GM18520 (cell line): ENCODE measurements around the gene TLL2.

ENCODE experiments used
- ATAC-seq: cut with Tn5 transposase; IDR thresholded peaks from one replicate; pipeline ENCODE4 v1.9.1; 2021; ENCODE audit not compliant: unreplicated experiment

Gene TLL2

GRCh38 chr10:96334616-96335526, 178.9 kb downstream of the TLL2 start:
- no peak for ATAC-seq

DNA sequence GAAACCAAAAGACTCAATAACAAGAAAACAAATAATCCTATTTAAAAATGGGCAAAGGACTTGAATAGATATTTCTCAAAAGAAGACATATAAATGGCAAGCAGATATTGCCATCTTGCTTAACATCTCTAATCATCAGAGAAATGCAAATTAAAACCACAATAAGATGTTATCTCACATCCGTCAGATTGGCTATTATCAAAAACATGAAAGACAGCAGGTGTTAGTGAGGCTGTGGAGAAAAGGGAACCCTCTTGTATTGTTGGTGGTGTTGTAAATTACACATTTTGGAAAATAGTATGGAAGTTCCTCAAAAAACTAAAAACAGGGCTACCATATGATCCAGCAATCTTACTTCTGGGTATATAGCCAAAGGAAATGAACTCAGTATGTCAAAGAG, 180.6 kb downstream of the TLL2 start:
- ATAC-seq = no peak

DNA sequence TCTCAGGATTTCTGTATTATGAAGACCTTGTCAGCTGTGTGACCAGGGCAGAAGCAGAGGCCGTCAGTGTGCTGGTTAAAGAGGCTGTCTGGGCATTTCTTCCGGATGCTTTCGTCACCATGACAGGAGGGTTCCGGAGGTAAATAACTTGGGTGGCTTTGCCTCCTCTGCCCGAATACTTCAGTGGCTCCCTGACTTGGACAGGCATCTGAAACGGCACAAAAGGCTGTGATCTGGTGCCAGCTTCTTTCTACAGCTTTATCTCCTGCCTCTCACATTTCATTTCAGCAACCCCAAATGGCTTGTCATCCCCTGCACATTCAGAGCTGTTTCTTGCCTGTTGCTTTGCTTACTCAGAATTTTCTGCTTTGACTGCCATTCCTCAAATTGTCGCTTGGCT, 186.3 kb downstream of the TLL2 start:
- no peak for ATAC-seq

GRCh38 chr10:96325719-96326373, 187.9 kb downstream of the TLL2 start:
- ATAC-seq = peak; percentile 90

GRCh38 chr10:96324447-96324846, 189.3 kb downstream of the TLL2 start:
- no peak for ATAC-seq

DNA sequence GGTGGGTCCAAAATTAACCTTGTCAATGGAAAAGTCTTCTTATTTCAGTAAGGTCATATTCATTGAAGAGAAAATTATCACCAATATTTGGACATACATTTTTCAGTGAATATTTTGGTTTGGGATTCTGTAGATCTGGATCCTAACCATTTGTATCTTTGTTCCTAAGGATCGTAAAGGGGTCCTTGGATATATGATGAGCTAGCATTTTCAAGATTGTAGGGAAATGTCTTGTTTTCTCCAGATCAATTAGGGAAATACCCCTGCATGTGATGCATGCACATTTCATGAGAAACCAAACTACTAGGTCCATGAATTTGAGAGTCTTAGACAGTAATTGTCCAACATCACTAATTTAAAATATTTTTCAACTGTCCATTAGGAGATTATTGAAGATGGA, 191.5 kb downstream of the TLL2 start:
- no peak for ATAC-seq

DNA sequence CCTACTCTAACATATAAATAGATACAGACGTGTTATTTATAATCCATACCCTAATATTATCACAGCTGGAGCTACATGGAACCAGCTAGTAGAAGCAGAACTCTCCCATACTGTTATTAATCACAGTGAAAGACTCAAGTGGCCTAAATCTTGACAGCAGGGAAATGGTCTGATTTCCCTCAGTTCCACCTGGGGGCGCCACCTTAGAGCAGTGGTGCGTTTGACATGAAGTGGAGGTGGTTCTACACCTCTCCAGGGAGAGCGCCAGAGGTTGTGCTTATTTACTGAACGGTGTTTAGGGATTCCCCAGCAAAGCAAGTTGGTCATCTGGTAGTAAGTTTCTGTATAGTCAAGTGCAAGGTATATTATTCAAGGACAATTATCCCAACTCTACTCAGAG, 191.9 kb downstream of the TLL2 start:
- ATAC-seq = no peak

DNA sequence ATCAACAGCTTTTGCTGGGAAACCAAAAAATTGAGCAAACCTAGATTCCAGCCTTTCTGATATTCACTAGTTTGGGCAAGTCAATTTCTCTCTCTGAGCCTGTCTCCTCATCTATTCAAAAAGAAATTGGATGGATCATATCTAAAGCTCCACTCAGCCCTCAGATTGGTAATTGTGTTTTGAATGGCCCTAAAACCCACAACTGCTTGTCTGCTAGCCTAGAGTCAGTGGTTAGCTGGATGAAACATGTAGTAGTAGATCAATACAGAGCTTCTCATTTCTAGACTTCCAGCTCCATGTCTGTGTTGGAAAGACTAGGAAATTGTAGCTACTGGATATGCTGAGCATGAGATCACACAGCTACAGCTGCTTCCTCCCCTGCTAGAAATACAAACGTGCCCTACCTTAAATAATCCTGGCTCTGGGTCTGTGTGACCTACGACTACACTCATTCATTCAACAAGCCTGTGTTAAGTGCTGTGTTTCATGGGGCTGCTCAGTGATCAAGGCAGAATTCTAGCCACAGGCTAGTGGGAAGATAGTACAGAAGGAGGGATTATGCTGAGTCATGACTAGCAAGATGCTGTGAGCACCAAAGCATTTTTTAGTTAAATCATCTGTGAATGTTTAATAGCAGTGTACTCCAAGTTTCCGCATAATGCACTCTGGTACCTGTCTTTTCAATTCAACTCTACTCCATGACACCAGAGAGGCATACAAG, 193.8 kb downstream of the TLL2 start:
- no peak for ATAC-seq

- ATAC-seq = no peak
Observed at GRCh38 chr10:96317067-96317833, 196.5 kb downstream of the TLL2 start.
